Measurements from ENCODE around the gene ZDHHC17.

The ZDHHC17 gene

DNA sequence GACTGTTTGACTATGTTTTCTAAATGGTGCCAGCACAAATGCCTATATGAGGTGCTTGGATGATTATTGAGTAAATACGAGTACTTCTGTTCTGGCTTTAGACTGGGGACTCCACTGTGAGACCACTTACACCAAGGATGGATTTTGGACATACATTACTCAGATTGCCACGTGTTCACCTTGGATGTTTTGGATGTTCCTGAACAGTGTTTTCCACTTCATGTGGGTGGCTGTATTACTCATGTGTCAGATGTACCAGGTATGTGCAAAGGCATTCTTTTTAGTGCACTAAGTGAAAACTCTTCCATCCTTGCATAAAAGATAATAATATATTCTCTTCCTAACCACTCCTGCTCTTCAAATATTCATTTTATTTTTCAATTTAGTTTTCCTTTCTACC, 84.2 kb downstream of the ZDHHC17 start:
- TF ChIP-seq GATA2 (IDR thresholded peaks at IDR 0.05; ENCODE audit: low read depth, low read length) (no peak), GATA3 (IDR thresholded peaks at IDR 0.05; ENCODE audit: low read depth, low read length) (no peak)

DNA sequence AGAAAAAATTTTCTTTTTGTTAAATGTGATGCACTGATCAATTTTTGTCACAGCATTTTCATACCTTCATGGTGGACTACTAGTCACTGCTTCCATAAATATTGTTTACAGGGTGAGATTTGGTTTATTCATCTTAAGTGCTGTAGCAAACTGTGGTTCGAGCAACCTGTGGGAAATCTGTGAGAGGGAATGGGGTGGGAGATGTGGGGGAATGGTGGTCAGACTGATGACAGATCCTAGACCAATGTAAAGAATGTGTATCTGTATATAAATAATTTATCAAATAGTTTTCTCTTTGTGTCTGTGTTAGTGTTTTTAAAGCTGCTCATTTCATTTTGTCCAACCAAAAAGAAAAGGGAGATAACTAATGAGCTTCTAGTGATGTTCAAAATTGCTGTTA, 88.2 kb downstream of the ZDHHC17 start:
- no peak for TF ChIP-seq GATA2 (IDR thresholded peaks at IDR 0.05; ENCODE audit: low read depth, low read length)
- TF ChIP-seq GATA3 (IDR thresholded peaks at IDR 0.05; ENCODE audit: low read depth, low read length), result no peak

DNA sequence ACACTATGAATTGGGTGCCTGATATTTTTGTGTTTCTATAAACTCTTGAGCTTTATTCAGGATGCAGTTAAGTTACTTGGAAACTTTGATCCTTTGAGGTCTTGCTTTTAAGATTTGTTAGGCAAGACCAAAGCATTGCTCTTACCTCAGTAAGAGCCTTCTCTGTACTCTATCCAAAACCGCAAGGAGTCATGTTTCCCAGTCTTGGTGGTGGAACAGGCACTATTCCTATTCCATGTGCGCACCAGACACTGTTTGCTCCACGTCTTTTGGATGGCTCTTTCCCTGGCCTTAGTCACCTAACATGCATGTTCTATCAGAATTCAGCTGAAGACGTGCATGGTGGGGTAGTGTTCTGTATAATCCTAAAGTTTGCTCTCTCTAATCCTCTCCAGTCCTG, 91.4 kb downstream of the ZDHHC17 start:
- TF ChIP-seq GATA2 (IDR thresholded peaks at IDR 0.05; ENCODE audit: low read depth, low read length), result no peak
- TF ChIP-seq GATA3 (IDR thresholded peaks at IDR 0.05; ENCODE audit: low read depth, low read length), result no peak

DNA sequence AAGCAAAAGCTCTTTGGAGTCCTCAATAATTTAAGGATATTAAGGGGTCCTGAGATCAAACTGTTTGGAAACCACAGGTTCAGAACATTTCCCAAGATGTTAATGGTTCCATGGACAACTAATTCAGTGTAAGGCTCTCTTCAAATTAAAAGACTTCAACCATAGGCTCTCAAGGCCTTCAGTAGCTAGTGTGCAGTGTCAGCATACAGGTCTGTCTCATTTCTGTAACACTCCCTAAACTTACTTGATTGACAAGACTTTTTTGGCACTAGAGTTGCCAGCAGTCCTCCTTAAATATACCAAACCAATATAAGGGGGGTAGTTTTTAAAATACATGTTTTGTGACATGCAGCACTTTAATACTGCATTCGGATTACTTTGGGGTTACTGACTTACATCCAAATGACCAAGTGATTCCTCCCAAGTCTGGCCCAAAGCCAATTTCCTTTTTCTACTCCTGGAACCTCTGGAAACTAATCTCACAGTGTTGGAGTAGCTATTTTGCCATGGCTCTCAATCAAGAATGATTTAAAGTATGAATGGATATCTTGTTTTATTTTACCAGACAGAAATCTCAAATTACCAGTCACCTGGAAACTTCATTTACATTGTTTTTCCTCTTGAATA, 92.2 kb downstream of the ZDHHC17 start:
- TF ChIP-seq GATA2 (IDR thresholded peaks at IDR 0.05; ENCODE audit: low read depth, low read length) (no peak), GATA3 (IDR thresholded peaks at IDR 0.05; ENCODE audit: low read depth, low read length) (no peak)

DNA sequence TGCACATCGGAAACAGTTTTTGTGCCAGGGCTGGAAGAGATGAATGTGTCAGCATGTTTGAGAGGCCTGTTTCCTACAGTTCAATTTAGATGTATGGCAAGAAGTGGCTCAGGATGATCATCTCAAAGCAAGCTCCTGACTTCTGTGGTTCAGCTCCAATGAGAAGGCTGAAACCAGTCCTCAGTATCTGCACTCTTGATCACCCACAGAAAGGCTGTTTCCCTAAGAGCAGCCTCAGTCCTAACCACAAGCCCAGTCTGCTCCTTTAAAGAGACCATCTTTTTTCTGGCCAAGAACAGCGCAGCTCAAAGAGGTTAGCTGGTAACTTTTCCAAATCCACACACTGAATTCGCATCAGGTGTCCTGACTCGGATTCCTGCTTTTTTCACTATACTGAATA, 95.7 kb downstream of the ZDHHC17 start:
- TF ChIP-seq GATA2 (IDR thresholded peaks at IDR 0.05; ENCODE audit: low read depth, low read length) (no peak), GATA3 (IDR thresholded peaks at IDR 0.05; ENCODE audit: low read depth, low read length) (no peak)

DNA sequence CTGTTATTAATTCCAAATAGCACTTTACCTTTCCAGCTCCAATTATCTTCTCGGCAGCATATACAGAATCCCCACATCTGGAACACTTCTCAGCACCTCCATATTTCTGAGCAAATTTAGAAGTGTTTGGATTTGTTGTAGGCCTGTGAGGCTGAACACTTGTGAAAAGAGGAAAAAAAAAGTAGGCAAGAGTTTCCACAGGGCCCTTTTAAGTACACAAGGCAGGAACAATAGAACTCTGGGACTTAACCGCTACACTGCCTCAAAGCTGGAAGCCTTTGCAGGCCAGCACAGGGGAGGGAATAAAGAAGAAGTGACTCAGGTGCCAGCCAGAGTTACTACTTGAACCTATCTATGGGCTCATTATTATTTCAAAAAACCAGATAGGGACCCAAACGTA, 96.3 kb downstream of the ZDHHC17 start:
- TF ChIP-seq GATA2 (IDR thresholded peaks at IDR 0.05; ENCODE audit: low read depth, low read length) (no peak), GATA3 (IDR thresholded peaks at IDR 0.05; ENCODE audit: low read depth, low read length) (no peak)

DNA sequence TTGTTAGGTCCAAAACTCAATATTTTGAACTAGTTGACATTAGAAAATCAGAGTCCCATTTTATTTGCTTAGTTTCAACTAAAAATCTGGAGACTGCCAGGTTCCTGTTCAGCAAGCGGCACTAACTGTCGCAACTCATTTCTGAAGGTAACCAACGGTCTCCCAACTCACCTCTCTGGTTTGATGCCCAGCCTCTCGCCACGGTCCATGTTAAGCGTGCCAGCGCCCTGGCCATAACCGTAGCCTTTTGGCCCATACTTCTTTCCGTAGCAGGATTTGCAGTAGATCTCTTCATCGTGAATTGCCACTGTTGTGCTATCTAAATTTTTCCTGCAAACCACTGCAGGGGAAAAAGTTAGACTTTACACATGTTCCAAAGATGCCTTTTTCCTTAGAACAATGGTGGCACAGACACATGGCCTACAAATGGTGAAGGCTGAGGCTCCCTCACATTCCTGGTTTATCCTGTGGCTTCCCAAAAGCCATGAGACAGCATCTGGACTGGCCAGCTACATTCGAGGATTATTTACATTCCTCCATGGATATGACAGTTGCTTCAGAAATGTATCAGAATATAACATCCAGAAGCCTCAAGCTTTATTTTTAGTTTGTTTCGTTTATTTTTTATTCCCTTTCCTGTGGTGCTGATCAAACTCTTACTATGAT, 99.2 kb downstream of the ZDHHC17 start:
- TF ChIP-seq GATA2 (IDR thresholded peaks at IDR 0.05; ENCODE audit: low read depth, low read length) (no peak), GATA3 (IDR thresholded peaks at IDR 0.05; ENCODE audit: low read depth, low read length) (no peak)

DNA sequence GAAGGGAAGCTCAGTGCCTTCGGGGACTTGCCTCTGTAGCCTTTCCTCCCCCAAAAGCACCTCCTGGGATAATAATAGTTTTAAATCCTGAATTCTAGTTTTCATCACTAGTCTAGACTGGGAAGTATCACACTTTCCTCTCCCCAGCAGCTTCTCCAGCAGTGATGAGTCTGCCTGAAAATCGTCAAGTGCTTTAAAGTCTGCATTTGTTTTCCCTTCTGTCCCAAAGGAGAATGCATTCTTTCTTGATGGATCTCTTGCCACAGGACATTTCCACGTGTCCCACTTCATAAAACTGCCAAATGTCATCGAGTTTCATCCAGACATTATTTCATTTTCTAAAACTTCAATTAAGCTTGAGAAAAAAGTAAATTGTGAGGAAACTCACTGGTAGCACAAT, 99.9 kb downstream of the ZDHHC17 start:
- no peak for TF ChIP-seq GATA2 (IDR thresholded peaks at IDR 0.05; ENCODE audit: low read depth, low read length)
- no peak for TF ChIP-seq GATA3 (IDR thresholded peaks at IDR 0.05; ENCODE audit: low read depth, low read length)

DNA sequence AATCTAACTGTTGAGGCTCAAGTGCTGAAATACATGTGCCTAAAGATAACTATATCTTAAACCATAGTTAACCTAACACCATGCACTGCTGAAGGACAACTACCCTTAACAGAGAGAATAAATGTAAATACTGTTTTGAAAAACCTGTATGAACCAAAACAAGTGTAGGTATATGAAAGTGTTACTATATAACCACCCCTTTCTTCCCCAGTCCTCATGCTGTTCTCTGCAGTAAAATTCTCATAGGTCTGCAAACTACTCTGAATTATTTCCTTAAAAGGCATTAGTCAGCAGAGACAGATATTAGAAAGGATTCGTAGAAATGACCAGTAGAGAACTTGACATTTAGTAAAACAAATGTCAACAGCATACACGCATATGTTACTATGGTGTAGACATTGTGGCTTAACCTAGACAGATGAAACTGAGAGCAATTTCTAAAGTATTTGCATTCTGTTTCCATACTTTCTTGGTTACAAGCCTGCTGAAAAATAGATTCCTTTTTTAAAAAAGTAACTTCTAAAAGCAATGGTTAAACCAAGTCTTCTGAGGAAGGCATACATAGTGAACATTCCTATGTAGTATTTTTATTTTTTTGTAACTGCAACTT, 101.0 kb downstream of the ZDHHC17 start:
- no peak for TF ChIP-seq GATA2 (IDR thresholded peaks at IDR 0.05; ENCODE audit: low read depth, low read length)
- no peak for TF ChIP-seq GATA3 (IDR thresholded peaks at IDR 0.05; ENCODE audit: low read depth, low read length)

DNA sequence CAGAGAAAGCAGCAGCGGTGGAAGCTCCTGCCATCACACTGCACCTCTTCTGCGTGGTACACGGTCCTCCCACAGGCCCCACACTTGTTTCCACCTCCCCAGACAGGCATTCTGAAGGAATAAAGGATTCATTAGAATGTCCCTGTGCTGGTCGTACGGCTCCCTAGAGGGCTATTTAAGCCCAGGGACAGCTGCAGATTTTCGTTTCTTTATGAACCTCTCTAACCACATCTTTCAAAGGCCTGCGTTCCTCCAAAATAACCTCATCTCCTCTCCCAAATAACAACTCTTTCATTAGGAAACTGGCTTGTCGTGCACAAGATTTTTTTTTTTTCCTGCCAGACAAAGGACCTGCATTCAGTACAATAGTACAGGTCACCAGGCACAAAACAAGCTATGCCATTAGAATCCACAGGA, 102.2 kb downstream of the ZDHHC17 start:
- no peak for TF ChIP-seq GATA2 (IDR thresholded peaks at IDR 0.05; ENCODE audit: low read depth, low read length)
- no peak for TF ChIP-seq GATA3 (IDR thresholded peaks at IDR 0.05; ENCODE audit: low read depth, low read length)

DNA sequence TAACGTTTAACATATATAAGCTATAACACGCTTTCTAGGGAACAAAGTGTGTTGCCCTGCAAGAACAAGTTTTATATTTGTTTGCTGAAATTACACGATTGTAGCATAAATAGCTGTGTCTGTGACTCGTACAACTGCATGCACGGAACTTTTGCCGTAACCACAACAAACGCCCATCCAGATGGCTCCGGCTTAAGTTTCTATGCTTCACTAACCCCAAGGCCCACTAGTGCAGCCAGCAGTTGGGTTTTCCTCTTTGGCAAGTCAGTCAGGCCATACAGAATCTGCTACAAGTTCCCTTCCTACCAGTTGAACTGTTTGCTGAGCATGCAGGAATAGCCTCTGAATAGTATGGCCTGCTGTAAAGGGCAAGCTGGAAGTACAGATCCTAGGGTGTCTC, 102.8 kb downstream of the ZDHHC17 start:
- TF ChIP-seq GATA2 (IDR thresholded peaks at IDR 0.05; ENCODE audit: low read depth, low read length) (no peak), GATA3 (IDR thresholded peaks at IDR 0.05; ENCODE audit: low read depth, low read length) (no peak)

DNA sequence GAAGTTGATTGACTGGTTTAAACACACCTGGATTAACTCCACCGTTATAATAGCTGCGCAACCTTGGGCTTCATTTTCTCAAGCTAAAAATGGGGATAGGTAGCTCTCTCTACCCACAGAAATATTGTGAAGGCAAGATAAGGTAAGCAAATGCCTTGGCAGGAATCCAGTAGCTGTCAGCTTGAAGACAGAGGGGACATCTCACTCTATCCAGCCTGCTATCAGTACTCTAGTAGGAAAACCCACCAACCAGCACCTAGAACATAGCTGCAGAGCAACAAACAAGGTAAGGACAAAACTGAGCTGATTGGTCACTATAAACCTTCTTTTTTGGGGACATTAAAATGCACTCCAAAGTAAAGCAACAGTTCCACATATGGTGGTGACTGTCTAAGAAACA, 107.2 kb downstream of the ZDHHC17 start:
- TF ChIP-seq GATA2 (IDR thresholded peaks at IDR 0.05; ENCODE audit: low read depth, low read length) (no peak), GATA3 (IDR thresholded peaks at IDR 0.05; ENCODE audit: low read depth, low read length) (no peak)

DNA sequence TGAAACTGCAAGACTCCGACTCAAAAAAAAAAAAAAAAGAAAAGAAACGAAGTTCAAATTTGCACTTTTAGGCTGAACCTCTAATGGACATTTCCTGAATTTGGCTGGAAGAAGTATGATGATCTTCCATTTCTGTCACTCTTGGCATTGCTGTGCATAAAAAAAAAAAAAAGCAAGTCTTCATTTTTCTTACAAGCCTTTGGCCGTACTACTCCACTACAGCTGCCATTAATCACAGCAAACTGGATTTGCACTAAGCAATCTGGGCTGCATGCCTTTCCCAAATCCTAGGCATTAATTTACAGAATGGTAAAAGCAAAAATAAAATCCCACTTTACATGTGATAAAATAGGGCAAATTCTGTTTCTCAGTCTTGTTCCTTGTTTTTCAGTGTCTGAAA, 107.8 kb downstream of the ZDHHC17 start:
- no peak for TF ChIP-seq GATA2 (IDR thresholded peaks at IDR 0.05; ENCODE audit: low read depth, low read length)
- TF ChIP-seq GATA3 (IDR thresholded peaks at IDR 0.05; ENCODE audit: low read depth, low read length), result no peak

DNA sequence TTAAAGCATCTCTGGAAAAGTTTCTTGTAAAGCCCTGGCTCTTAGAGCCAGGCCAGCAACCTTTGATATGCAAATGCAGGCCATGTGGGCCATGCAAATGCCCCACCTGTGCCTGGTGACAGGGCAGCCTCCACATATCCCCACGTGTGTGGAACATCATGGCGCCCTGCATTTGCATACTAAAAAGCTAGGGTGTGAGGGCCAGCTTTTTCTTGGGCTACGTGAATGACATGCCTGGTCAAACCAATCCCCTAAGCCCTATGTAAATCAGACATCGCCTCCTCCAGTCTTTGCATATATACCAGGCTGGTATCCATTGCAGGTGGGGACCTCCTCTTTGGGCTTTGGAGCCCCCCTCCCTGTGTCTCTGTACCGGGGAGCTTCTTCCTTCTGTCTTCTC, 108.5 kb downstream of the ZDHHC17 start:
- TF ChIP-seq GATA3 (IDR thresholded peaks at IDR 0.05; ENCODE audit: low read depth, low read length), result no peak
- TF ChIP-seq GATA2 (IDR thresholded peaks at IDR 0.05; ENCODE audit: low read depth, low read length), result no peak

DNA sequence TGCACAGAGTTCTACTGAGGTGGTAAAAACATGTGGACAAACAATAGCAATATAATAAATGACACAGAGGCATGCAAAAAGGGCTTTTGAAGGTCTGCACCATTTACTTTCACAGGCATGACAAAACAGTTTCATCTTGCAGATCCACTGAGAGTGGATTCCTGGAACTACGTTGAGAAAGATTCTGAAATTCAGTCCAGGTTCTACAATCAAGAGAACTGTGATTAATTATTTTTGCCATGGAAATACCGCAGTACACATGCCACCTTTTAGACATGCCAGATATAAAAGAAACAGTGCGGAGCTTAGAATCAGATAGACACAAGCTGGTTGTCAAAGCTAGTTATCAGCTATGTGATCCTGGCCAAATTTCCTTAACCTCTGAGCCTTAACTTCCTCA, 110.1 kb downstream of the ZDHHC17 start:
- TF ChIP-seq GATA3 (IDR thresholded peaks at IDR 0.05; ENCODE audit: low read depth, low read length) (no peak), GATA2 (IDR thresholded peaks at IDR 0.05; ENCODE audit: low read depth, low read length) (no peak)

Data from SH-SY5Y (cell line).